ENCODE measurements around the gene MAOA.
A peak's percentile ranks its signal among the peaks of the same experiment; 100 is the strongest.
"Not testable (repeated sequence)": the region's sequence is repeated elsewhere in the genome, so short reads cannot be mapped to it uniquely, and the experiment has no call there.

The MAOA gene

DNA sequence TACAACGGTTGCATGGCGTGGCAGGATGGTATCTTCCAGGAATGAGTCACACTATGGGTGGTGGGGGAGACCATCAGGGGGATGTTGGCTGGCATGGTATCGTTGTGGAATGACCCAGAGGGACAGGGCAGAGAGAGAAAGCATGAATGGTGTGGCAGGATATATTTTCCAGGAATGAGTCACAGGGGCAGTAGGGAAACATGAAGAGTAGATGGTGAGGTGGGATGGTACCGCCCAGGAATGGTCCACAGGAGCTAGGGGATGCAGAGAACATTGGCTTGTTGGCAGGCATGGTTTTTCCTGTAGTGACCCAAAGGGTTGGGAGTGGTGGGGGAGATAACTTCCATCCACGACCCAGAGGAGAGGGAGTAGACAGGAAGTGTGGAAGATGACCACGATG lies 62.4 kb downstream of the MAOA start:
- DNase-seq, result no peak

DNA sequence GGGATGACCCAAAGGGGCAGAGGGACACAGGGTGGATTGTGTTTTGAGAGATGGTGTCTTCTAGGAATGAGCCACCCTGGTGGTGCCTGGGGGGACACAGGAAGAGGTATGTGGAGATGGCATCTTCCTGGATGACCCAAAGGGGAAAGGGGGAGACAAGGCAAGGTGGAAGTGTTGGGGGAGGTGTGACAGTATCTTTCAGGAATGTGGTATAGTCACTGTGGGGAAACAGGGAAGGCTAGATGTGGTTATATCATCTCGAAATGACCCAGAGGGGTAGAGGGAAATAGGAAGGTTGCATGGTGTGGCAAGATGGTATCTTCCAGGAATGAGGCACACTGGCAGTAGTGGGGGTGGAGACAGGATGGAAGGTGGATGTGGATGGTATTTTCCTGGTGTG lies 62.9 kb downstream of the MAOA start:
- DNase-seq, result no peak

DNA sequence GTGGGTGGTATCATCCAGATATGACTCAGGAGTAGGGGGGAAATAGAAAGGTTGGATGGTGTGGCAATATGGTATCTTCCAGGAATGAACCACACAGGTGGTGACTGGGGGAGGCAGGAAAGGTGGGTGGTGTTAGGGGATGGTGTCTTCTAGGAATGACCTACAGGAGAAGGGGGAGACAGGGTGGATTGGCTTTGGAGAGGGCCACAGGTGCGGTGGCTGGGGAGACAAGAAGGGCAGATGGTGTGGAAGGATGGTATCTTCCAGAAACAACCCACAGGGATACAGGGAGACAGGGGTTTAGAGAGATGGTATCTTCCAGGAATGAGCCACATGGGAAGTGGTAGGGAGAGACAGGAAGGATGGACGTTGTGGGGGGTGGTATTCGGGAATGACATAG lies 64.0 kb downstream of the MAOA start:
- no peak for DNase-seq

DNA sequence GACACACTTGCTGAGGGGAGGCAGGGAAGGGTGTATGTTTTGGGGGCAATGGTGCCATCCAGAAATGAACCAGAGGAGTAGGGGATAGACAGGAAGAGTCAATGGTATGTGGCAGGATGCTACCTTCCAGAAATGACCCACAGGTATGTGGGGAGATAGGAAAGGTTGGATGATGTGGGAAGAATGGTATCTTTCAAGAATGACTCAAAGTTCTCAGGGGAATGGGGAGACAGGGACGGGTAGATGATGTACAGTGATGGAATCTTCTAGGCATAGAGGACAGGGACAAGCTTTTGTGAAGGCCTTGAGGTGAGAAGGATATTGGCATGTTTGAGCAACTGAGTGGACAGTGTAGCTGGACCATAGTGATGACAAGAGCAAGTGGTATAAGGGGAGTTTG lies 64.9 kb downstream of the MAOA start:
- DNase-seq, result no peak

DNA sequence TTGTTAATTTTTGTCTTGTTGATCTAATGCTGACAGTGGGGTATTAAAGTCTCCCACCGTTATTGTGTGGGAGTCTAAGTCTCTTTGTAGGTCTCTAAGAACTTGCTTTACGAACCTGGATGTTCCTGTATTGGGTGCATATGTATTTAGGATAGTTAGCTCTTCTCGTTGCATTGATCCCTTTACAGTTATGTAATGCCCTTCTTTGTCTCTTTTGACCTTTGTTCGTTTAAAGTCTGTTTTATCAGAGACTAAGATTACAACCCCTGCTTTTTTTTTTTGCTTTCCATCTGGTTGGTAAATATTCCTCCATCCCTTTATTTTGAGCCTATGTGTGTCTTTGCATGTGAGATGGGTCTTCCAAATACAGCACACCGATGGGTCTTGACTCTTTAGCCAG lies 69.1 kb downstream of the MAOA start:
- not testable (repeated sequence) for DNase-seq

DNA sequence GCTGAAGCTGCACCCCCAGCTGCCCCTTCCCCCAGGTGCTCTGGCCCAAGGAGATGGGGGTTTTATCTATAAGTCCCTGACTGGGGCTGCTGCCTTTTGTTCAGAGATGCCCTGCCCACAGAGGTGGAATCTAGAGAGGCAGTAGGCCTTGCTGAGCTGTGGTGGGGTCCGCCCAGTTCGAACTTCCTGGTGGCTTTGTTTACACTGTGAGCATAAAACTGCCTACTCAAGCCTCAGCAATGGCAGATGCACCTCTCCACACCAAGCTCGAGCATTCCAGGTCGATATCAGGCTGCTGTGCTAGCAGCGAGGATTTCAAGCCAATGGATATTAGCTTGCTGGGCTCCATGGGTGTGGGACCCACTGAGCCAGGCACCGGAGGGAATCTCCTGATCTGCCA lies 71.2 kb downstream of the MAOA start:
- not testable (repeated sequence) for DNase-seq

DNA sequence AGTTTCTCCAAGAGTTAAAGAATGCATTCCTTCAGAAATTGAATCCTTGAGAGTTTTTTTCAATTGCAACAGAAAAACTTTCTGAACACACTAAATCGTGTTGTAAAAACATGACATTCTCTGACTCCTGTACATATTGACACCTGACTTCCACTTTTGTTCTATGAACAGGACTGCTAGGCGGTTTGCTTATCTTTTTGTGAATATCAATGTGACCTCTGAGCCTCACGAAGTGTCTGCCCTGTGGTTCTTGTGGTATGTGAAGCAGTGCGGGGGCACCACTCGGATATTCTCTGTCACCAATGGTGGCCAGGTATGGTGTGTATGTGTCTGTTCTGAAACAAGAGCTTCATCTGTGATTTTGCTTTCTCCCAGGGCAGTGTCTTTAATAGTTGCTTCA lies 71.9 kb downstream of the MAOA start:
- no peak for DNase-seq

DNA sequence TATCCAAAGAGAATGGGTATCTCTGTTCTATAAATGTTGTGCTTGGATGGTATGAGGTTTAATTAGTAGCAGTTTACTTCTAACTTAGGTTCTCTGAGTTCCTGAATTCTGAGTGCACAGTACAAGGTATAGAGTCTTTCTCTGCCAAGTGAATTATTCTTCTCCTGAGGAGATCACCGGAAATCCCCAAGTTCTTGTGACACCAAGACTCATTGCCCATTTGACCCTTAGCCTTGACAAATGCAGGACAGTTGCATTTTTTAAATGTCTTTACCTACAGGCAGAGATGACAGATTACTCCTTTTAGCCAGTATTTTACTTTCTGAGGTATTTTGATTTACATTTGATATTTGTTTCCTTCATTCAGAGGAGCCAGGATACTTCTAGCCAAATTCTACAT lies 72.9 kb downstream of the MAOA start:
- no peak for DNase-seq

DNA sequence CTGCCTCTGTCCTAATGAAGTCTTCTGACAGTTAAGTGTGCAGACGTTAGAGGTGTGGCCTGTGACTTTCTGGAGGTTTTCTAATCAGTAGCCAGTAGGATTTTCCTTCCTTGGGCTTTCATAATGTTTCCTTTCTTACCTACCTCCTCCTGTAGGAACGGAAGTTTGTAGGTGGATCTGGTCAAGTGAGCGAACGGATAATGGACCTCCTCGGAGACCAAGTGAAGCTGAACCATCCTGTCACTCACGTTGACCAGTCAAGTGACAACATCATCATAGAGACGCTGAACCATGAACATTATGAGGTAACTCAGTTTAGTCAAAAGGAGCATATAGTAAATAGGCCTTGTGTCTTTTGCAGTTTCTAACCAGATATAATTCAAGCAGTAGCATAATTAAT lies 75.0 kb downstream of the MAOA start:
- DNase-seq, result no peak

DNA sequence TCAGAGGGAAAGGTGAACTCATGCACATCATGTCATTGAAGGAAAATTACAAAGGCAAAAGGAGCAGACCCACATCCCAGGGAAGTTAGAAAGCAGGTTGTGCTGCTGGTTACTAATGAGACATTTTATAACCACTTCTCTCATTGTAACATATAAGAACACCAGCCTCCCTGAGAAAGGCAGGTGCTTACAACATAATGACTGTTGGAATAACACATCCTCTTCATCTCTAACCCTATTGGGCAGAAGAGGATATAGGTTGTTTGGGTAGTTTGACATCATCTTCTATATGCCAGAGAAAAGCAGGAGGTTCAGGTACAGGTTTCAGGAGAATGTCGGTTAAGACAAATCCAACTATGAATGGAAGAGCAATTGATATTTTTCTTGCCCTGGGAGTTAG lies 77.6 kb downstream of the MAOA start:
- no peak for DNase-seq

DNA sequence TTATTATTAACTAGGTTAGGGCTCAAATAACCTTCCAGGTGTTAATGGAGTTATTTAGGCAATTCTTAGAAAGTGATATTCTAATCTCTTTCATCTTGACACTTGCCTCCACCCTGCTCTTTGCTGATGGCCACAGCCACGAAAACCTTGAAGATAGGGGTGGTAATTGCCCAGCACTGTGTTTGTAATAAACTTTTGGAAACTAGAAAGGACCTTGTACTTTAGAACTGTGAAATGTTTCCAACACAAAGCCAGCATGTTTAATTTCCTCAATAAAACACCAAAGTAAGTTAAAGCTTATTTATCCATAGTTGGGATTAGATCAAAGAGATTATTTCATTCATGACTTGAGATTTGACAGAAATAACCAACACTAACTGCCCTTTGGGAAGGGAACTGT lies 78.3 kb downstream of the MAOA start:
- no peak for DNase-seq

DNA sequence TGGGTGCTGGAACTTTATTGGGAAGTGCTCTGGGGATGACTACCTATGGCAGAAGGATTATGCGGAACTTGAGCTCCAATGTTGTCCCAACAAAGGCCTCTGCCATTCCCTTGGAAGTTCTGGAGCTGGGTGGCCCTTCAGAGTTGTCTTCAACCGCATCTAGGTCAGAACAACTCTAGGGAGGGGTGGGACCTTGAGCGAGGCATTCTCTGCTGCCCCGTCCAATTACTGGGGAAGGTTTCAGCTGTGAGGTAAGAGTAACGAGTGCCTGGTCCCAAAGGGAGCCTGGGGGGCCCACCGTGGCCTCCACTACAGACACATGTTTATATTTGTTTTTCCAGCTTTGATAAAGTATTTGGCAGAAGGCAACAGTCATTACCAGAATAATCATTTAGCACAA lies 79.4 kb downstream of the MAOA start:
- no peak for DNase-seq

DNA sequence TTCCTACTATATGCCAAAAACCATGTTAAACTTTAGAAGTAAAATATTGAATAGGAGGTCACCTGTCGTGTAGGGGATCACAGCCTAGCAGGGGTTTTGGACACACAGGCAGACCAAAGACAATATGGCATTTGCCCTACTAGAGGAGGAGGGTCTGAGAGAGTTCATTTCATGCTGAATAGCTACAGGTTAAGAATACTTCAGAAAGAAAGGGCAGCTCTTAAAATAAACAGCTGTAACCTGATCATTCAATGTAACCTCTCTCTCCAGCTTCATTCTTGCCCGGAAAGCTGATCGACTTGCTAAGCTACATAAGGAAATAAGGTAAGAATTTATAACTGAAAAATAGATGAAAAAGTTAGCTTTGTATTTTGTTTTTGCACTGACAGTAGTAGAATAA lies 79.9 kb downstream of the MAOA start:
- DNase-seq, result no peak

DNA sequence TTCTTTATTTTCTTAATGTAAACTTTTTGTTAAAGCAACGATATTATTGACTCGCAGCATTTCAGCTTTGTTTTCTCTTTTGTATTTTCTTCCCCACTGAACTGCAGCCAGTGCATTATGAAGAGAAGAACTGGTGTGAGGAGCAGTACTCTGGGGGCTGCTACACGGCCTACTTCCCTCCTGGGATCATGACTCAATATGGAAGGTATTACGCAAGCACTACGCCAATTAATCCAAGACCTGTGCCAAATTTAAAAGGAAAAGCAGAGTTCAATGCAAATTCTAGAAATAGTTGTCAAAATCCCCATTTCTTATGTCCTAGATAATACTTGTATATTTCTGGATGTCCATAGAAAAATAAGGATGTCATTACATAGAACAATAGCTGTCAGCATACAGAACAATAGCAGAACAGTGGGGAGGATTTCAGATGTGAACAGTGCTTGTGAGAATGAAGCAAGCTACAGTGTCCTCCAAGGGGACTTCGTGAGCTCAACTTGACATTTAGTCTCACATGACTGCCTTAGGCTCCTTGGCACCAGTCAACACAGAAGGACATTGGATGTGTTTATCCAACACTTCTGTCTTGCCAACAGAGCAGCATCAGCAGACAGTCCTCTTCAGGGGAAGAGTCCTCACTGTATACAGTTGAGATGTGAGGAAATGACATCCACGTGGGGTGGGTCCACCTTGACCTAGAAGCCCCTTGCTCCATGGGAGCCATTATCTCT lies 85.9 kb downstream of the MAOA start:
- no peak for DNase-seq

DNA sequence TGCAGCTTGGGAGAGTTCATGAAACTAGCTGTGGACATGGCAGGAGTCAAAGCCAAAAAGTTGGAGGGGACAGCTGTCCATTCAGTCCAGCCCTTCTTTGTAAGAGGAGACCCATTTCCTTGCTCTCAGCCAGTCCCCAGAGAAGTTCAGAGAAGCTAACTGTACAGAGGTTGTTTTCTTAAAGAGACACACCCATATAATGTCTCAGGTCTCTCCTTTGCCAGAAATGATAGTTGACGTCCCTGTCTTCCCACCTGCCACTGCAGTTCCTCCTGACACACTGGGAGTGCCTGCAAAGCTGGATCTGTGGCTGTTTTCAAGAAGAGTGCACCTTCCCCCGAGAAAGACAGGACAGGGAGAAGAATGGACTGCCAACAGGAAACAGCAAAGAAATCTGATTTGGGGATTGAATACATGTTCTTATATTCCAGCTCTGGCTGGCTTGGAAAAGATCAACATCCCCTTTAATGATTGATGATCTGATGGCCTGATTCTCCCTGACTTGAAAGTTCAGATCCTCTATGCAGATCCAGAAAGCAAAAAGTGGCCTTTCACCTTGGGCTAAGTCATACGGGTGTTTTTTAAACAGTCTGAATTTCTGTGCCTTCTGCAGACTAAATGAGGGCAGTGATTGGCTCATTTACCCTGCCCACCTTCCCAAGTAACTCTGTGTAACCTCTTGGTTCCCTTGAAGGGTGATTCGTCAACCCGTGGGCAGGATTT lies 87.2 kb downstream of the MAOA start:
- no peak for DNase-seq

DNA sequence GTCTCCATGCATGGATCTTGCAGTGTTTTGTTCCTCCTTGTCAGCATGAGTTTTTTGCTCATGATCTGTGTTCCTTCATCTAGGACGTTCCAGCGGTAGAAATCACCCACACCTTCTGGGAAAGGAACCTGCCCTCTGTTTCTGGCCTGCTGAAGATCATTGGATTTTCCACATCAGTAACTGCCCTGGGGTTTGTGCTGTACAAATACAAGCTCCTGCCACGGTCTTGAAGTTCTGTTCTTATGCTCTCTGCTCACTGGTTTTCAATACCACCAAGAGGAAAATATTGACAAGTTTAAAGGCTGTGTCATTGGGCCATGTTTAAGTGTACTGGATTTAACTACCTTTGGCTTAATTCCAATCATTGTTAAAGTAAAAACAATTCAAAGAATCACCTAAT lies 88.2 kb downstream of the MAOA start:
- DNase-seq, result no peak

DNA sequence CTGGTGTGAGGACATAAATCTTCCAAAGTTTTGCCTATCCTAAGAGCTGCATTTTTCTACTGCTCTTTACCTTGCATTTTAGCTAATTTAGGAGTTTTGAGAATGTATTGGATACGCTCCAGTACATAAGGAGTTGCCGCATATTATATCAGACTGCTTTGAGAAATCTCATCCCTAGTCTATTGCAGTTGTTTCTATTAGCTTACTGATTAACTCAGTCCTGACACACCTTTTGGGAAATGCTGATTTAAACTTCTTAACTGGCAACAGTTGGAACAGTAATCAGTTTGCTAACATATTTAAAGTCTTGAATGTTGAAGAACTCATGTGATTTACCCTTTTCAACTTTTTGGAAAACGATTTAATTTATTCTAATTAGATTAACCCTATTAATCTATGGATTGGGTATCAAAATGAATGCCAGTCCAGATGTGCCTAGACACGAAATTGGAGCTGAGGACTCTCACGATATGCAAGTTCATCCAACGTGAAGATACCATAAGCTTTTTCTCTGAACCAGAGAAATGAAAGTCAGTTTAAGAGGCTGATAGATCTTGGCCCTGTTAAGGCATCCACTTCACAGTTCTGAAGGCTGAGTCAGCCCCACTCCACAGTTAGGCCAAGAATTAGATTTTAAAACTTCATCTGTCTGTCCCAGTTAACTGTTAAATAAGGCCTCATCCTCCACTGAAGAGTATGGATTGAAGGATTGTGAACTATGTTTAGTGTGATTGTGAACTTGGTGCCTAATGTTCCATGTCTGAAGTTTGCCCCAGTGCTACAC lies 90.0 kb downstream of the MAOA start:
- no peak for DNase-seq

DNA sequence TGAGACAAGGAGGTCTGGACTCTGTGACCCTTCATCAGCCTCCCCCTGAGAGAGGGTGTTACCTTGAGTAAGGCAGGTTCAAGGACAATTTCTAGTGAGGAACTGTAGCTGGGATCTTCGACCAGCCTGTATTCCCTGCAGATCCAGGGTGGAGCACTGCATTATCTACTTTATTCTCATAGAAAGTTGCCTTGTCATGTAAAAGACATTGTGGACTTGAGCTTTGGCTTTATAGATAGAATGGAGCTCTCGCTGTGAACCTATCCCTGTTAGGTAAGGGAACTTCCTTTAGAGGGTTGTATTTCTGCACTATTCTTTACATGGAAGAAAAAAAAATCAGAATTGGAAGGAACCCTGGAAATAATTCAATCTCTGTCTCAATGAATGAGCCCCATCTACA lies 91.4 kb downstream of the MAOA start:
- no peak for DNase-seq

DNA sequence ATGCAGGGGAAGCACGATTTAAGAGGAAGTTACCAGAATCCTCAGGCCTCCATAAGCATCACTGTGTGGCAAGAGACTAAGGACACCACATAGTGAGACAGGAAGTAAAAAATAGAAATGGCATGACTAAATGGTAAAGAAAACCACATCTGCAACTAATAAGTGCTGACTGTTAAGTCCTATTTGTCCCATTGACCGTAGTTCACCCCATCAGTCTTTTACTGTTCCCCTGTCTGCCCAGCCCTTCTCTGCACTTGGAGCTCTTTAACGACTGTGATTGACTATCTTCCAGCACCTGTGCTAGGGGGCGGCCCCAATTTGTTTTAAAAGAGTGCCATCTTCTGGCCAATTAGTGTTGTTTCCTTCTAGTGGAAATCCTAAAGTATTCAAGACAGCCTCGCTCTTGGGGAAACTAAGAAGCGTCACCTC lies 94.2 kb downstream of the MAOA start:
- peak in 1 of 2 experiments; percentile 6 for DNase-seq

DNA sequence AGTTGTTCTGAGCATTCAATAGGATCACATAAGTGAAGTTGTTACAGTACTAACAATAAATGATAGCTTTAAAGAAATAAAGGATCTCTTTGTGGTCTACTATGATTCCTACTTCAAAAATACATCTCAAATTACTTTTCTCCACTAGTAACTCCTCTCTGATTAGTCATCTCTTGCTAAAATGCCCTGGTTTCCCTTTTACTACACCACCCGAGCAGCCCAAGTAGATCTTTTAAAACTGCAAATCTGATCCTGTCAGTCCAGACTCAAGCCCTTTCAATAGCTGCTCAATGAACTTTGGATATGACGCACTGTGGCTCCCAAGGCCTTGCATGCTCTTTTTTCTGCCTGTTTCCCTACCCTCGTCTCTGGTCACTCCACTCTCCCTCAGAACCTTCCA lies 97.5 kb downstream of the MAOA start:
- DNase-seq, result no peak

DNA sequence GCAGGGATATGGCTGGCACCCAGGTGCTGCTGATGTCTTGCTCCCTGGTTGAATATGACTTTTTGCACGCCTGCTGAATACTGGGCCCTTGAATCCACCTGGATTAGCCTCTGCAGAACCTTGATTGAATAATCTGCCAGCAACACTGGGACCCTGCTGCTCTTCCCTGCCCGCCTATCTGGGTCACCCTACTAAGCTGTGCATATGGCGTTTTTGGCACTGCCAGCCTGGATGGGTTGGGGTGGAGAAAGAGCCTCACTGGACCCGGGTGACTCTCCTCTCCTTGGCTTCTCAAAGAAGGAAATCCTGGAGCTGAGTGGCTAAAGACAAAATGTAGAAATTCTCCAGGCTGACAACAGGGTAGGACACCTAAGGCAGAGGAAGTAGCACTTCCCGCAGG lies 100.0 kb downstream of the MAOA start:
- DNase-seq, result peak in 1 of 2 experiments; percentile 59

DNA sequence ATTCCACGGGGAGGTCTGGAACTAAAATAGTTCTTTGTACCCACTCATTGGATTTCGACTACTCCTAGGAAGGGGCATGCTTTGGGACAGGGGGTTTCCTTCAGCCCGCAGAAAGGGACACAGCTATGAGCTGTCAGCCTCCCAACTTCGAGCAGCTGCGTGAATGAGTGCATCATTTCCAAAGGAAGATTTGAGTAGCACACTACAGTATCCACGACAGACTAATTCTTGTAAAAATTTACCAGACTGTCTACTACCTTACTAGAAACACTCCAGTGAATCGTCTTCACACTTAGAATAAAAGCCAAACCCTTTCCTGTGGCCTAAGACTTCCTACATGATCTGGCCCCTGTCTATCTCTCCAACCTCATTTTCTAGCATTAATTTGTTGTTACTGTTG lies 101.9 kb downstream of the MAOA start:
- no peak for DNase-seq

DNA sequence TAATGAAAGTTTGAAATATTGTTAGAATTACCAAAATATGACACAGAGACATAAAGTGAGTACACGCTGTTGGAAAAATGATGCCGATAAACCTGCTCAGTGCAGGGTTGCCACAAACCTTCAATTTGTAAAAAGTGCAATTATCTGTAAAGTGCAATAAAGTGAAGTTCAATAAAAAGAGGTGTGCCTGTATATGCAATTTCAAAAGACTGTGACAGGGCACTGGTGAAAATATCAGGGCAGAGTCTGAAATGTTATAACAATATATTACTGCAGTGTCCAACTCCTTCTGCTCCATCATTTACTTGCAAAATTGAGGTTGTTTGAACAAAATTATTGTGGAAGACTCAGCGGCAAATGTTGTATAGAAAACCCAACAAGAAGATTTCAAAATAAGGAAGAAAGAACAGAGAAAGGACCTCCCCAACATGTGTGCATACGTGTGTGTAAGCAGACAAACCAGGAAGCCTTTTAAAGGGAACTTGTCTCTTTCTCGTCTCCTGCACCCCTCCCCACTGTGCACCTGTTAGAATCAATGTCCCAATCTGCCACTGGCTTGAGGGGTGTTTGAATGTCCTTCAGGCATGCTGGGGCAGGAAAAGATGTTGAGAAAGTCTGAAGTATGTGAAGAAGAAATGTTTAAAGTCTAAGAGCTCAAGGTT lies 130.0 kb downstream of the MAOA start:
- no peak for DNase-seq
